NK-92 treated with Interleukin-12 subunit alpha and Interleukin-12 subunit beta, amount 100 ng/mL, for 24 hours (cell line): ENCODE data around the gene CYP46A1.
"Not testable (repeated sequence)": the region's sequence is repeated elsewhere in the genome, so short reads cannot be mapped to it uniquely, and the experiment has no call there.

Experiments used
- DNase-seq: peaks from one replicate; lab custom pipeline; 2025; lab: John Stamatoyannopoulos, UW

The CYP46A1 gene

DNA sequence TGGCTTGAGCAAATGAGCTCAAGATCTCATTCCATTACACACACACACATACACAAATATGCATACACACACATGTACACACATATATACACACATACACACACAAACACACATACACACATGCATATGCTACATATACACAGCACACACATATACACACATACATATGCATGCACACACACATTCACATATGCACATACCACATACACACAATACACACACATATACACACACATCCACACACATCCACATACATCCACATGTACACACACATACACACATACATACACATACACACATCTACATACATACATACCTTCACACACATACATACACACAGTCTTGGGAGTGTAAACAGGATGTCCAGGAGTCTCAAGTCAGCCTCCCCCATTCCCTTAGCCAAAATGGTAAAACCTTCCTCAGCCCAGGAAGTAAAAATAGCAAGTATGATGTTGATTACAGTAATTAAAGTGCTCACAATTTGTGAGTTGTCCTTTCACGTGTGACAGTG, 26.4 kb upstream of the CYP46A1 start:
- DNase-seq, result no peak

DNA sequence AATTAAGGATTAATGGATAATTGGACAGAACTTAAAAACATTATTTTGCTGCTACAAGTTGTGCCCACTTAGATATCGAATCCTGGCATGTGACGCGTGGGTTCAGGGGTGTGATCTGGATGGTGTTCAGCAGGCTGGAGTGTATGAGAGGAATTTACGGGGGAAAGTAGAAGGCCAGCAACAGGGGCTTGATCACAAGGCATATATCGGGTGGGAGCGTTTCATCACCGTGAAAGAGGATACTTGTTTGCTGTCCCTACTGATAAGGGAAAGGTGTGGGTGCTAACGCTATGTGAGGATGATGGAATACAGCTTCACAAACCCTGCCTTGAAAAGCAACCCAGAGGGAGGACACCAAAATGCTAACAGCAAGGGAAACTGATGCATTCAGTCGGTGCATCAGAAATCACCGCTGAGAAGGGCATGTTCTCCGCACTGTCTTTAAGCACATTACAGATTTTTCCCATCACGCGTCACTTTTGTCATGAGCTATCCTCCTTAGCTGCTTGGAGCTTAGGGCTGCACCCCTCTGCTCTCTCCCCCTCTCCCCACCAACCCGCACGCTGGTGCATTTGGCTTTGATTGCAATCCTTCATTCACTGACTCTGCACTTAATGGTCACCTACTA, 25.8 kb upstream of the CYP46A1 start:
- DNase-seq, result no peak

DNA sequence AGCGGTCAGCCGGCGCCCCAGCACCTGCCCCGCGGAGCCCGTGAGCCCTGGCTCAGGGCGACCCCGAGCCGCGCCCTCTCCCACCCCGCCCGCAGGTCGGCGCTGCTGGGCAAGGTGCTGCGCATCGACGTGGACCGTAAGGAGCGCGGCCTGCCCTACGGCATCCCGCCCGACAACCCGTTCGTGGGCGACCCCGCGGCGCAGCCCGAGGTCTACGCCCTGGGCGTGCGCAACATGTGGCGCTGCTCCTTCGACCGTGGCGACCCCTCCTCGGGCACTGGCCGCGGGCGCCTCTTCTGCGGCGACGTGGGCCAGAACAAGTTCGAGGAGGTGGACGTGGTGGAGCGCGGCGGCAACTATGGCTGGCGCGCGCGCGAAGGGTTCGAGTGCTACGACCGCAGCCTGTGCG, 24.8 kb upstream of the CYP46A1 start:
- DNase-seq, result no peak

GRCh38 chr14:99660006-99660566, 24.0 kb upstream of the CYP46A1 start:
- DNase-seq, result no peak

DNA sequence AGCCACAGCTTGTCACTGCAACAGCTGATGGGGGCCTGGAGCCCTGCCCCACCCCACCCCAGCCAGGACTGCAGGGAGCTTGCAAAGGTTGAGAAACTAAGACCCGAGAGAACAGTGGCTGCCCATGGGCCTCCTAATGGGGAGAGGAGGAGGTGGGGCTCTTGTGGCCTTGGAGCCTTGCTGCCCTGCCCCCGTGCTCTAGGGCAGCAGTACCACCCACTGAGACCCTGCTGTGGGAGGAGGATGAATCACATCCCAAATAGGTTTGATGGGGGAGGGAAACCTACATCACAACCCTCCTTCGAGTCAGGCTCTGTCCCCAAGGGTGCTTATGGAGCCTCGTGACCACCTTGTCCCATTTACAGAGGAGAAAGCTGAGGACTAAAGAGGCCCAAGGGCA, 23.3 kb upstream of the CYP46A1 start:
- no peak for DNase-seq

- DNase-seq, result not testable (repeated sequence)
Measured at GRCh38 chr14:99661206-99661605, 22.9 kb upstream of the CYP46A1 start.

GRCh38 chr14:99662846-99663245, 21.3 kb upstream of the CYP46A1 start:
- no peak for DNase-seq

- no peak for DNase-seq
Measured at GRCh38 chr14:99663386-99664057, 20.6 kb upstream of the CYP46A1 start.

GRCh38 chr14:99664058-99664936, 19.8 kb upstream of the CYP46A1 start:
- DNase-seq, result no peak

GRCh38 chr14:99664937-99665273, 19.2 kb upstream of the CYP46A1 start:
- no peak for DNase-seq

DNA sequence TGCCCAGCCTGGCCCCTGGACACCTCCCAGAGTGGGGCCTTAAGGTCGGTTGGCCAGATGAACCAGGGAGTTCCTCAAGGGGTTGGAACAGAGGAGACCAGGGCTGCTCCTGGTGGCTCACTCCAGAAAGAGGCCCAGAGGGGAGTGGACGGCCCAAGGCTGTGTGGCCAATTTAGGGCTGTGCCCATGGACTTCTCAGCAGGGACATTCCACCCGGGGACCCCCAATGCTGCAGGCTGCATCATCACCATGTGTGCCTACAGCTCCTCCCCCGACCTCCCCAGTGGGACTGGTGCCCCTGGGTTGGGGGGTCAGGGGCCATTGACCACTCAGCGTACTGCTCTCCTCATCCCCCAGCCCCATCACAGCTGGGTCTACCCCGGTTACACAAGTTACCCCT, 17.6 kb upstream of the CYP46A1 start:
- no peak for DNase-seq

GRCh38 chr14:99667045-99667444, 17.1 kb upstream of the CYP46A1 start:
- DNase-seq, result no peak

DNA sequence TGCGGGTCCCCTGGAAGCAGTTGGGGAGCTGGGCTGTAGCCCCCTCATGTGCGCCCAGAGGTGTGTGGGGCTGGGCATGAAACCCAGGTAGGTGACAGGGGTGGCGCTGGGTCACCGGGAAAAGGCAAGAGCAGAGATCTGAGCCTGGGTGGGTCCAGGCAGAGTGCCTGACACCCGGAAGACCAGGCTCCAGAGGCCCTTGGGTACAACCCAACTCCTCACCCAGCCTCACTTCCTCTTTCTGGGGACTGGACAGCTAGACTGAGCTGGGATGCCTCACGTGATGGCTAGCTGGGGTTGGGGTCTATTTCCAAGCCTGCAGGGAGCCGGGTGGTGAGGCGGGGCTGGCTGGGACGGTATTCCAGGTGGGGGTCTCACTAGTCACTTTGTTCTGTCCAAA, 16.3 kb upstream of the CYP46A1 start:
- DNase-seq, result no peak

- no peak for DNase-seq
Measured at GRCh38 chr14:99668307-99669295, 15.5 kb upstream of the CYP46A1 start.

DNA sequence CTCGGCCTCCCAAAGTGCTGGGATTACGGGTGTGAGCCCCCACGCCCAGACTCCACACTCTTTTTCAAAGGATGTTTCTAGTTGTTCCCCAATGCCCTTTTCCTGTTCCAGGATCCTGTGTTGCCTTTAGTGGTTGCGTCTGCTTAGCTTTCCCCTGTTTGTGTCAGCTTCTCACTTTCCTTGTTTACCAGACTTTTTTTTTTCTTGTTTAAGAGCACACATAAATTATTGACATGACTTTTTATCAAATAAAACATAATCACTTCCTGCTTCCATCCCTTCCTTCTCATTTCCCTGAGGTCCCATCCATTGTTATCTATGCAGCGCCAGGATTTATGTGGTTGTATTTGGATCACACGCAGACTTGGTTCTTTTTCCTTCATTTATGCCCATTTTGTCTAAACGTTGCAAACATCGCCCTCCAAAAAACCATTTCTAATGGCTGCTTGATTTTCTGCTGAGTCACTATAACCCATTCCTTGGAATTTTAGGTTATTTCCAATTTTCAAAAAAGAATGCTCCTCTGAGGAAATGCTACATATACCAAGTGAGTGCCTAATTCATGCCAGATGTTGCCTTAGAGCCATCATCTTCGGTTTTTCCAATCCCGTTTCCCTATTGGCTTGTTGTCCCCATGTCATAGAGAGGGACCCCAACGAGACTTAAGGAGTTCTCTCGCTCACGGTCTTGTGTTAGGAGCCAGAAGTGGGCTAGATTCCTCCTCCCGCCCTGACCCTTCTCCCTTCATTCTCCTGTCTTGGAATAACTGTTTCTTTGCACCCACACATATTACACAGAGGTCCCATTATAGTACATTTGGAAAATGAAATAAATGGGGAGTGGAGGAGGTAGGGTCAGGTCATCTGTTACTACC, 13.5 kb upstream of the CYP46A1 start:
- DNase-seq, result no peak

GRCh38 chr14:99671235-99672224, 12.6 kb upstream of the CYP46A1 start:
- DNase-seq, result no peak

- DNase-seq, result no peak
Measured at GRCh38 chr14:99672506-99673304, 11.4 kb upstream of the CYP46A1 start.
